Measurements from ENCODE around the gene TRIM33. TPM values are rescaled to one million over a fixed set of nuclear protein-coding genes. Genes with fewer than 3 reads are reported as not detected.
A peak's percentile ranks its signal among the peaks of the same experiment; 100 is the strongest.
"Not testable (repeated sequence)": the region's sequence is repeated elsewhere in the genome, so short reads cannot be mapped to it uniquely, and the experiment has no call there.

Gene TRIM33
- total RNA-seq, 4 donors from 2014 or later = 41.5 to 98.2 (median 52.0) TPM

DNA sequence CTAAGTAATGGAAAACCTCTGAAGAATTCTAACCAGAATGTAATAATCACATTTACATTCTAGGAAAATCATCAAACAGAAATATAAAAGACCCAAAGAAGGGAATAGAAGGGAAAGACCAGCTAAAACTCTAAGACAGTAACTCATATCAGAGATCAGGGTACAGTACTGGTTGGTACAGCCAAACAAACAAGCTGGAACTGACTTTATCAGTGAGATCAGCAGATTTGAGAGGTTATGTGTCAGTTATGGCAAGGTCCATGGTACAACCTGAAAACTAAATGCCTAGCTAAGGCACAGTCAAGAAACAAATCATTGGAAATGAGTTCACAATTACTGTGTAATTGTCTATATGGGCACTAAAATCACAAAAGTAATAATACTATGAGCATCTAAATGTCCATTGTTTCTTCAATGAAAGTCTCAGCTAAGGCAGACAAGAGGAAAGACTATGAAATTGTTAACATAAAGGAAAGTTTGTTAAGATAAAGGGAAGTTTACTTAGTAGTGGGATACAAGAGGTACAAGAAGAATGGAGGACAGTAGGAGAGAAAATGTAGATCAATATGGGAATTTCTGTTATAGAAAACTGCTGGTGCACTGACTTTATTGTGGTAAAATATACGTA, 75.8 kb downstream of the TRIM33 start:
- Histone ChIP-seq H3K4me1 (no peaks in the 10 kb centered on the region), H3K4me3 (no peak overlapping the region), H3K27me3 (no peaks in the 10 kb centered on the region), H3K36me3 (peaks cover 0 to 16% (median 0%) of the 10 kb centered on the region in 3 donors), H3K9me3 (no peaks in the 10 kb centered on the region), H3K27ac (no peak overlapping the region)
- DNase-seq = no peak
- no peak for TF ChIP-seq POLR2A (IDR thresholded peaks at IDR 0.05)
- TF ChIP-seq, protein P1, sequence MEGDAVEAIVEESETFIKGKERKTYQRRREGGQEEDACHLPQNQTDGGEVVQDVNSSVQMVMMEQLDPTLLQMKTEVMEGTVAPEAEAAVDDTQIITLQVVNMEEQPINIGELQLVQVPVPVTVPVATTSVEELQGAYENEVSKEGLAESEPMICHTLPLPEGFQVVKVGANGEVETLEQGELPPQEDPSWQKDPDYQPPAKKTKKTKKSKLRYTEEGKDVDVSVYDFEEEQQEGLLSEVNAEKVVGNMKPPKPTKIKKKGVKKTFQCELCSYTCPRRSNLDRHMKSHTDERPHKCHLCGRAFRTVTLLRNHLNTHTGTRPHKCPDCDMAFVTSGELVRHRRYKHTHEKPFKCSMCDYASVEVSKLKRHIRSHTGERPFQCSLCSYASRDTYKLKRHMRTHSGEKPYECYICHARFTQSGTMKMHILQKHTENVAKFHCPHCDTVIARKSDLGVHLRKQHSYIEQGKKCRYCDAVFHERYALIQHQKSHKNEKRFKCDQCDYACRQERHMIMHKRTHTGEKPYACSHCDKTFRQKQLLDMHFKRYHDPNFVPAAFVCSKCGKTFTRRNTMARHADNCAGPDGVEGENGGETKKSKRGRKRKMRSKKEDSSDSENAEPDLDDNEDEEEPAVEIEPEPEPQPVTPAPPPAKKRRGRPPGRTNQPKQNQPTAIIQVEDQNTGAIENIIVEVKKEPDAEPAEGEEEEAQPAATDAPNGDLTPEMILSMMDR (IDR thresholded peaks at IDR 0.05) = no peak

DNA sequence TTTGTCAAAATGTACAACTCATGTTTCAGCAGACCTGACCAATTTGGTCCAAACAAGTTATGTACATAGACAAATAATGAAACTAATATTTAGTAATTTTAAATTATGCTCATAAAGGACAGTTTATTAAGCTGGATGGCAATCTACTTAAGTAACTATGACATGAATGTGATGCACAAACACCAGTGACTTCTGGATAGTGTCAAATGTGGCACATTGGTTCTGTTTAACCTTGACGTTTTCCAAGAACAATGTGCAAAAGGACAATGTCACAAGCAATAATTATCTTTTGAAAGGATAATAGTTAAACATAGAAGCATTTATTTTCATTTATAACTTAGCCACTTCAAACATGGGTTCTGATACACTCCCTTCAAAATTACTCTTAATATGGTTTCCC, 80.0 kb downstream of the TRIM33 start:
- Histone ChIP-seq H3K4me3 (no peak overlapping the region), H3K27ac (no peak overlapping the region), H3K4me1 (no peaks in the 10 kb centered on the region), H3K27me3 (no peaks in the 10 kb centered on the region), H3K36me3 (peaks cover 0 to 34% (median 0%) of the 10 kb centered on the region in 3 donors), H3K9me3 (no peaks in the 10 kb centered on the region)
- no peak for DNase-seq
- TF ChIP-seq, protein P1 (IDR thresholded peaks at IDR 0.05) = no peak
- TF ChIP-seq POLR2A (IDR thresholded peaks at IDR 0.05) = no peak

DNA sequence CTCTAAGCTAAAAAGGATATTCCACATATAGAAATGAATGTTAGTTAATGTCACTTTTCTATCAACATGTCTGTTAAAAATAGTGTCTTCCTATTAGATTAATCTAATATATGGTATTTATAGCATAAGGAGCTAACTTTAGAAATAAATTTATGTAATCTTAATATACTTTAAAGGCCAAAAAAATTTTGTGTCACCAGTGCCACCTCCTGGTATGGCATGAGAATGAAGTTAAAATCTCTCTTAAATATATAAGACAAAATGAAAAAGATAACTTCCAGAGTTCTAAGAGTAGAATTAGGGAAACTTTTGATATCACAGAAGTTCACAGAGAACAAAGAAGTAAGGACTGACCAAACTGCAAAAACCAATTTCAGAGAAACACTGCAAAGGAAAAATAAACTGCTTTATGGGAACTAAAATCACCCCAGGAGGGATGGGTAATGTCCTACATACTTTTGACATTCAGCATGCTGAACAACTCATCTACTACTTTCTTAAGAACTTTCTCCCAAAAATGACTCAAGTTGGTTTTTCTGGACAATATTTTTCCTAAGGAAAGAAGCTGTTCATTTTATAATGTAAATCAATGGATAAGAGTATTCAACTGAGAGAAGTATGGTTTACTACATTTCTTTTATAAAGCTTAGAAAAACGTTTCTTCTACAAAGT, 82.8 kb downstream of the TRIM33 start:
- peaks cover 0 to 59% (median 0%) of the 10 kb centered on the region in 3 donors for H3K36me3 ChIP-seq
- no peak overlapping the region for H3K27ac ChIP-seq
- H3K27me3 ChIP-seq = no peaks in the 10 kb centered on the region
- H3K4me3 ChIP-seq = no peak overlapping the region
- DNase-seq = no peak
- H3K4me1 ChIP-seq = no peaks in the 10 kb centered on the region
- TF ChIP-seq, protein P1 (IDR thresholded peaks at IDR 0.05) = peak in 4 of 6 experiments; percentile 17 to 34 (median 27)
- no peak for TF ChIP-seq POLR2A (IDR thresholded peaks at IDR 0.05)
- no peaks in the 10 kb centered on the region for H3K9me3 ChIP-seq

DNA sequence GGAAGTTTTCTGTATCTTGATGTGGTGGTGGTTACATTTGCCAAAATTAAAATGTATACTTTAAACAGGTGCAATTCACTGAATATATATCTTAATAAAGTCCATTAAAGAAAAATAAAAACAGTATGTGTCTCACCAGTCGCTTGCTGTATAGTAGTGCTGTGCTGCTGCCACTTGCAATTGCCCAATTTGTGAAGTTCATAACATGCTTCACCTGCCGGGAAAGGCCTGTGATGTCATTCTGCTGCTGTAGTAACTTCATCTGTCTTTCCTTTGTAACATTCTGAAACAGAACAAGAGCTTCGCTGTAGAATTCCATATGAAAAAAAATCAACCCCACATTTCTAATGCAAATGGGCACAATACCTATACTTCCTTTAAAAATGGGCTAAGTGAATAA, 83.4 kb downstream of the TRIM33 start:
- no peak overlapping the region for H3K4me3 ChIP-seq
- no peak overlapping the region for H3K27ac ChIP-seq
- H3K36me3 ChIP-seq = peaks cover 0 to 56% (median 0%) of the 10 kb centered on the region in 3 donors
- no peak for TF ChIP-seq POLR2A (IDR thresholded peaks at IDR 0.05)
- TF ChIP-seq, protein P1 (IDR thresholded peaks at IDR 0.05) = no peak
- H3K4me1 ChIP-seq = no peaks in the 10 kb centered on the region
- no peaks in the 10 kb centered on the region for H3K27me3 ChIP-seq
- H3K9me3 ChIP-seq = no peaks in the 10 kb centered on the region
- DNase-seq = no peak

DNA sequence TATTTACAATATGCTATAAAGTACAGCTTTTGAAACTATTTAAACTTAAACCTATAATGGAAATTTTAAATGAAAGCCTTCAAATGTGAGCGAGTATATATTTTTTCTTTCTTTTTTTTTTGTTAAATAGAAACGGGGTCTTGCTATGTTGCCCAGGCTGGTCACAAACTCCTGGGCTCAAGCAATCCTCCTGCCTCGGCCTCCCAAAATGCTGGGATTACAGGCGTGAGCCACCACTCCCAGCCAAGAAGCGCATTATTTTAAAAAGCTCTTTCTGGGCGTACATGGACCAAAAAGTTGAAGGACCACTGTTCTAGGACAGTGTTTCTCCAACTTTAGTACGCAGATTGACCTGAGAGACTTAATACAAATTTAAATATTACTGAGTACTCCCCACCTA, 87.5 kb downstream of the TRIM33 start:
- no peak for DNase-seq
- Histone ChIP-seq H3K27ac (no peak overlapping the region), H3K4me3 (no peak overlapping the region), H3K27me3 (no peaks in the 10 kb centered on the region), H3K9me3 (no peaks in the 10 kb centered on the region), H3K4me1 (no peaks in the 10 kb centered on the region), H3K36me3 (peaks cover 0 to 82% (median 3%) of the 10 kb centered on the region in 3 donors)
- TF ChIP-seq, protein P1 (IDR thresholded peaks at IDR 0.05) = no peak
- no peak for TF ChIP-seq POLR2A (IDR thresholded peaks at IDR 0.05)

DNA sequence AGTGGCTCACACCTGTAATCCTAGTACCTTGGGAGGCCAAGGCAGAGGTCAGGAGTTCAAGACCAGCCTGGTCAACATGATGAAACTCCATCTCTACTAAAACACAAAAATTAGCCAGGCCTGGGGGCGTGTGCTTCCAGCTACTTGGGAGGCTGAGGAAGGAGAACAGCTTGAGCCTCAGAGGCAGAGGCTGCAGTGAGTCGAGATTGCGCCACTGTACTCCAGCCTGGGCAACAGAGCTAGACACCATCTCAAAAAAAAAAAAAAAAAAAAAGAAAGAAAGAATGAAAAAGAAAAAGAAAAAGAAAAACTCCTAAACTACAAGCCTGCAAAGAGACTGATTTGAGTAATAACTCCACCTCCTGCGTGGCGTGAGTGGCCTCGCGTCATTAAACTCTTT, 92.1 kb downstream of the TRIM33 start:
- H3K27me3 ChIP-seq, H3K27ac ChIP-seq, H3K4me1 ChIP-seq, H3K9me3 ChIP-seq, H3K4me3 ChIP-seq, DNase-seq: not testable (repeated sequence)
- H3K36me3 ChIP-seq = peaks cover 0 to 74% (median 3%) of the 10 kb centered on the region in 3 donors

Measured in Peyer's patch (tissue), 4 donors.